ENCODE measurements around the gene MOCS3. TPM values are rescaled to one million over a fixed set of nuclear protein-coding genes. Genes with fewer than 3 reads are reported as not detected.
A peak's percentile ranks its signal among the peaks of the same experiment; 100 is the strongest.

Gene MOCS3
- total and polyA plus RNA-seq, 2 of the 13 experiments (the other 11 are each of a cell fraction or from before 2014, with no cell fraction given): 3.7 to 8.4 TPM

- 34% methylated on average over 20 of the region's 20 CpGs for WGBS (ENCODE audit: low lambda C conversion rate)
- no peaks in the 10 kb centered on the region for H3K36me3 ChIP-seq (replicated peaks in 1 of 2; ENCODE audit: control insufficient read depth in 1 of 2, insufficient read depth in 2 of 2, low read length in 2 of 2)
- intact Hi-C loops (cut with micrococcal nuclease; ENCODE audit: unreplicated experiment): no loop called here
- in situ Hi-C loops (cut with HindIII; ENCODE audit: extremely low pct_ligation_motif_present, low pct_unique_long_range_greater_than_20kb): loop anchor here (25.0 kb wide), 2 partner anchors 610 to 1110 kb away; no protein-coding TSS in a partner anchor
- FAIRE-seq (no peak), ATAC-seq (peak; percentile 12; the same call in 2 of the 3 replicates), DNase-seq (ENCODE audit: low spot score) (no peak)
- H3K4me1 ChIP-seq (ENCODE audit: insufficient read depth, low read length): peaks cover 26% of the 10 kb centered on the region
- BruUV-seq (replicated peaks): no TSS peak
- CTCF ChIA-PET (ENCODE audit: low intra/inter-chr PET ratio, low total read pairs): no interaction called here
- H3K9me3 ChIP-seq (ENCODE audit: low read length): no peaks in the 10 kb centered on the region
- H3K79me2 ChIP-seq (ENCODE audit: insufficient read depth, low read length): no peaks in the 10 kb centered on the region
- no peak overlapping the region for H2AFZ ChIP-seq (ENCODE audit: low read length)
- no peak overlapping the region for H3K4me3 ChIP-seq (replicated peaks in 1 of 3; ENCODE audit: insufficient read depth in 1 of 3, low read depth in 2 of 3, low read length in 3 of 3)
- H3K4me2 ChIP-seq (ENCODE audit: low read depth, low read length): peak overlapping the region; percentile 13; the same call in 1 of the 2 replicates
- no peaks in the 10 kb centered on the region for H4K20me1 ChIP-seq (ENCODE audit: insufficient read depth, low read length)
- POLR2A ChIA-PET: interaction anchor here (0.7 kb wide), 1 partner anchor 19 kb away, joined by 3 read pairs; the partner anchor contains the start of genes DPM1 and MOCS3
- no peak overlapping the region for H3K9ac ChIP-seq (ENCODE audit: insufficient read depth, low read depth, low read length)
- TF ChIP-seq TCF7 (IDR thresholded peaks at IDR 0.05; ENCODE audit: low read depth) (no peak), NFYC (CRISPR knock-in tag; IDR thresholded peaks at IDR 0.05) (peak; percentile 20; the same call in 1 of the 2 replicates), CC2D1A (CRISPR knock-in tag; IDR thresholded peaks at IDR 0.05) (no peak), ZNF724P (CRISPR knock-in tag; IDR thresholded peaks at IDR 0.05; ENCODE audit: borderline replicate concordance) (no peak), RBAK (CRISPR knock-in tag; IDR thresholded peaks at IDR 0.05) (peak; percentile 70; the same call in 1 of the 2 replicates), BORCS8-MEF2B (CRISPR knock-in tag; IDR thresholded peaks at IDR 0.05) (no peak), NFYB (CRISPR knock-in tag; IDR thresholded peaks at IDR 0.05) (peak; percentile 15; the same call in 1 of the 2 replicates), ZNF580 (CRISPR knock-in tag; IDR thresholded peaks at IDR 0.05; ENCODE audit: borderline replicate concordance, low read depth) (no peak), ZNF678 (CRISPR knock-in tag; IDR thresholded peaks at IDR 0.05) (no peak), XRCC5 (optimal IDR thresholded peaks at IDR 0.05; ENCODE audit: low read length) (peak; percentile 17), EZH2 (conservative IDR thresholded peaks at IDR 0.05; ENCODE audit: low read depth, low read length) (0 out of 2 replicates have a peak, but pooled peaks have one; percentile 35)
- peaks cover 9 to 69% of the 10 kb centered on the region in 2 experiments; a peak in 4 of 5 replicates for H3K27me3 ChIP-seq (ENCODE audit: control insufficient read depth in 1 of 2, insufficient read depth in 2 of 2, low read length in 2 of 2)
- no peak overlapping the region for H3K27ac ChIP-seq (ENCODE audit: extremely low read length, insufficient read depth, low read length)
Measured at GRCh38 chr20:50977066-50978021, 18.7 kb downstream of the MOCS3 start.

All from HepG2 (cell line).